Endodermal cell (in vitro differentiated cells): ENCODE measurements around the gene CEBPG. TPM values are rescaled to one million over a fixed set of nuclear protein-coding genes. Genes with fewer than 3 reads are reported as not detected.
A peak's percentile ranks its signal among the peaks of the same experiment; 100 is the strongest.

Experiments used
- DNase-seq: peaks from one replicate; pipeline ENCODE4 v3.0.0-alpha.2; 2017
- H3K27ac ChIP-seq: 2 replicates; pipeline ENCODE4 v1.5.1; 2013; ENCODE audit warnings: mild to moderate bottlenecking, low read depth, low read length, moderate library complexity
- H3K27me3 ChIP-seq: 2 replicates; pipeline ENCODE4 v1.6.1; 2013; ENCODE audit warnings: mild to moderate bottlenecking, low read length, moderate library complexity; ENCODE audit not compliant: insufficient read depth, control insufficient read depth, poor library complexity, severe bottlenecking
- H3K36me3 ChIP-seq: 2 replicates; pipeline ENCODE4 v1.7.0; 2013; ENCODE audit warnings: mild to moderate bottlenecking, low read length, moderate library complexity; ENCODE audit not compliant: control insufficient read depth, insufficient read depth
- H3K4me1 ChIP-seq: one replicate; pipeline ENCODE4 v1.7.0; 2013; ENCODE audit warnings: low read length; ENCODE audit not compliant: control insufficient read depth, insufficient read depth
- H3K4me3 ChIP-seq: 2 replicates; pipeline ENCODE4 v1.5.1; 2013; ENCODE audit warnings: mild to moderate bottlenecking, low read length, moderate library complexity
- H3K9ac ChIP-seq: 2 replicates; pipeline ENCODE4 v1.6.1; 2013; ENCODE audit warnings: mild to moderate bottlenecking, low read length, moderate library complexity; ENCODE audit not compliant: poor library complexity, severe bottlenecking; ENCODE audit errors: extremely low read depth
- H3K9me3 ChIP-seq: 2 replicates; pipeline ENCODE4 v1.6.1; 2013; ENCODE audit warnings: mild to moderate bottlenecking, low read length, moderate library complexity; ENCODE audit not compliant: control insufficient read depth
- H3K27ac Mint-ChIP-seq: 2 replicates; pipeline ENCODE4 v1.8.0; 2020; ENCODE audit warnings: mixed read lengths
- H3K27me3 Mint-ChIP-seq: 2 replicates; pipeline ENCODE4 v1.8.0; 2021; ENCODE audit warnings: mild to moderate bottlenecking, mixed read lengths; ENCODE audit not compliant: insufficient read depth
- H3K36me3 Mint-ChIP-seq: 2 replicates; pipeline ENCODE4 v1.8.0; 2020; ENCODE audit warnings: low read depth, mixed read lengths
- H3K4me1 Mint-ChIP-seq: 2 replicates; pipeline ENCODE4 v1.8.0; 2020; ENCODE audit warnings: mixed read lengths
- H3K4me3 Mint-ChIP-seq: 2 replicates; pipeline ENCODE4 v1.8.0; 2020; ENCODE audit warnings: mild to moderate bottlenecking, moderate library complexity, mixed read lengths
- H3K9me3 Mint-ChIP-seq: 2 replicates; pipeline ENCODE4 v1.8.0; 2020; ENCODE audit warnings: mild to moderate bottlenecking, mixed read lengths
- WGBS, 2 experiments: methylation state at CpG; one replicate each; pipeline versions ENCODE4 v1.1.5 to v1.1.7; 2013; ENCODE audit warnings: missing lambda C conversion rate in 2 of 2, mixed read lengths in 1 of 2; ENCODE audit not compliant: insufficient coverage in 1 of 2, insufficient read length in 1 of 2; 5-methylcytosine and 5-hydroxymethylcytosine counted together
- total RNA-seq, 2 donors: library from RNA; stranded (reverse); fragmentation: NEBNext Ultra II Directional in 1 of 2; extraction: Animal tissue kit (Norgen Biotek cat#: 25700) in 1 of 2; gene quantifications; 2 replicates in 1 of 2; 3 replicates in 1 of 2; pipeline ENCODE4 v1.2.1, GENCODE V29; 2021
- TF ChIP-seq, protein P1 (sequence below): fragments of 200-600 bp; sonication (generic); conservative IDR thresholded peaks from 2 replicates; pipeline ENCODE4 v1.5.0; 2021; ENCODE audit warnings: antibody characterized with exemption, mild to moderate bottlenecking

The CEBPG gene
- total RNA-seq, 2 donors from 2014 or later = 31.9 to 33.8 TPM

DNA sequence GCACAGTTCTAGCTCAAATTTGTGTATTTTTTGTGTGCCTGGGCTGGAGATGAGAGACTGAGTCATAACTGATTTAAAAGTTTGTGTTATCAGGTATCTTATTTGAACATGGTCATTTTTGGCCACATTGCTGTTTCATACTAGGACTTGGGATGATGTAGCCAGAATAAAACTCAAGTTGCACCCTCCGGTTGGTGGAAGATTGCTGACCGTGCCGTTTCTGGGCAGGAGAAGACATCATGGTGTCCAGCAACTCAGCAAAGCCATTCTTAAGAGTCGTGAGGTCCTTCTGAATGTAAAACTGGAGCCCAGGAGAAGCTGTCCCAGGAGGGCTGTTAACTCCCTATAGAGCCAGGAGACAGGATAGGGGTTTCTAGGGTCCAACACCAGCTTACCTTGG lies 7.6 kb downstream of the CEBPG start:
- no peaks in the 10 kb centered on the region for H3K9me3 Mint-ChIP-seq
- peaks cover 31% of the 10 kb centered on the region for H3K4me1 Mint-ChIP-seq
- TF ChIP-seq, protein P1, sequence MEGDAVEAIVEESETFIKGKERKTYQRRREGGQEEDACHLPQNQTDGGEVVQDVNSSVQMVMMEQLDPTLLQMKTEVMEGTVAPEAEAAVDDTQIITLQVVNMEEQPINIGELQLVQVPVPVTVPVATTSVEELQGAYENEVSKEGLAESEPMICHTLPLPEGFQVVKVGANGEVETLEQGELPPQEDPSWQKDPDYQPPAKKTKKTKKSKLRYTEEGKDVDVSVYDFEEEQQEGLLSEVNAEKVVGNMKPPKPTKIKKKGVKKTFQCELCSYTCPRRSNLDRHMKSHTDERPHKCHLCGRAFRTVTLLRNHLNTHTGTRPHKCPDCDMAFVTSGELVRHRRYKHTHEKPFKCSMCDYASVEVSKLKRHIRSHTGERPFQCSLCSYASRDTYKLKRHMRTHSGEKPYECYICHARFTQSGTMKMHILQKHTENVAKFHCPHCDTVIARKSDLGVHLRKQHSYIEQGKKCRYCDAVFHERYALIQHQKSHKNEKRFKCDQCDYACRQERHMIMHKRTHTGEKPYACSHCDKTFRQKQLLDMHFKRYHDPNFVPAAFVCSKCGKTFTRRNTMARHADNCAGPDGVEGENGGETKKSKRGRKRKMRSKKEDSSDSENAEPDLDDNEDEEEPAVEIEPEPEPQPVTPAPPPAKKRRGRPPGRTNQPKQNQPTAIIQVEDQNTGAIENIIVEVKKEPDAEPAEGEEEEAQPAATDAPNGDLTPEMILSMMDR = no peak

DNA sequence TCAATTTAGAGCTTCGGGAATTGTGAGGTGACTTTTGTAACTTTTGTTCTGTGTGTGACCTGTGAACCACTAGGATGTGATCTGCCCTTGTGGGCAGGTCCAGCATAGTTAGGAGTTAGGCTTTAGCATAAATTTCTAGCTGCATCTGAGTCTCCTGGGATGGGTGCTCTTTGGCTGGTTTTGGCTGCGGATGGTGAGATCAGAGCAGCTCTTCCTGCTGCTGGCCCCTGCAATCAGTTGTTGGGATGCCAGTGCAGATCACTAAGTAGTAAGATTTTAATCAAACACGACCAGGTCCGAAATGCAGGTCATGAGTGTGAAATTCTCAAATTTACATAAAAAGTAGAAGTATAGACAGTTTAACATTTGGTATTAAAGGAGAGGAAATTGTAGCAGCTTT lies 8.5 kb downstream of the CEBPG start:
- Histone ChIP-seq H3K27ac (no peak overlapping the region), H3K4me1 (peaks cover 9% of the 10 kb centered on the region), H3K9me3 (no peaks in the 10 kb centered on the region), H3K36me3 (peaks cover 46% of the 10 kb centered on the region), H3K4me3 (no peak overlapping the region), H3K27me3 (no peaks in the 10 kb centered on the region), H3K9ac (no peak overlapping the region)
- Mint-ChIP-seq H3K9me3 (no peaks in the 10 kb centered on the region), H3K4me1 (peaks cover 25% of the 10 kb centered on the region), H3K27ac (no peak overlapping the region), H3K27me3 (no peaks in the 10 kb centered on the region), H3K36me3 (peaks cover 24% of the 10 kb centered on the region), H3K4me3 (no peak overlapping the region)
- TF ChIP-seq, protein P1 = no peak
- 93 to 100% methylated on average over 3 to 4 of the region's 4 CpGs for whole genome bisulfite sequencing, 2 experiments
- DNase-seq = no peak

More for the DNA sequence above, 7.6 kb downstream of the CEBPG start:
- Histone ChIP-seq H3K27me3 (no peaks in the 10 kb centered on the region), H3K9me3 (no peaks in the 10 kb centered on the region), H3K4me3 (no peak overlapping the region), H3K27ac (no peak overlapping the region), H3K4me1 (peaks cover 9% of the 10 kb centered on the region), H3K36me3 (peaks cover 45% of the 10 kb centered on the region), H3K9ac (no peak overlapping the region)
- H3K27me3 Mint-ChIP-seq = no peaks in the 10 kb centered on the region
- DNase-seq = peak; percentile 37
- 93 to 98% methylated on average over 4 of the region's 4 CpGs for WGBS, 2 experiments
- no peak overlapping the region for H3K4me3 Mint-ChIP-seq
- no peak overlapping the region for H3K27ac Mint-ChIP-seq
- peaks cover 20% of the 10 kb centered on the region for H3K36me3 Mint-ChIP-seq

DNA sequence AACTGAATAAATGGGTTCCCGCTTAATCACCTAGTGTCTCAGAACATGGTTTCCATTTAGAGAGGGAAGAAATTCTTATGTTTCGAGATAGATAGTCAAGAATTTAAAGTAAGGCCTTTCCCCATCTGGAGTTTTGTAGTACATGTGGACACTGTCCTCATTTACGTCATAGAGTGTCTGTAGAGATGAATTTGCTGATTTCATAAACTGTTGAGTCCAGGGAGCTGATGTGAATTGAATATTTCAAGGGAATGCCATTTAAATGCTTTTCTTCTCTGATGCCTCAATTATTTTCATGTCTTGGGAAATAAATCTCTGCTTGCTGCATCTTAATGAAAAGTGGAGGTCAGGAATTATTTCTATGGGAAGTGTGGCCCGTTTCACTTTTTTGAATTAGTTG lies 9.5 kb downstream of the CEBPG start:
- Mint-ChIP-seq H3K27me3 (no peaks in the 10 kb centered on the region), H3K27ac (no peak overlapping the region), H3K36me3 (peaks cover 28% of the 10 kb centered on the region), H3K4me3 (no peak overlapping the region), H3K9me3 (no peaks in the 10 kb centered on the region), H3K4me1 (peaks cover 18% of the 10 kb centered on the region)
- no peaks in the 10 kb centered on the region for H3K27me3 ChIP-seq
- TF ChIP-seq, protein P1 = no peak
- no peak overlapping the region for H3K4me3 ChIP-seq
- no peak for DNase-seq
- H3K4me1 ChIP-seq = peaks cover 9% of the 10 kb centered on the region
- H3K36me3 ChIP-seq = peaks cover 47% of the 10 kb centered on the region
- H3K27ac ChIP-seq = no peak overlapping the region
- 95 to 98% methylated on average over 4 of the region's 4 CpGs for WGBS, 2 experiments
- no peak overlapping the region for H3K9ac ChIP-seq
- H3K9me3 ChIP-seq = no peaks in the 10 kb centered on the region
